ENCODE data around the gene FGD1.
"Not testable (repeated sequence)": the region's sequence is repeated elsewhere in the genome, so short reads cannot be mapped to it uniquely, and the experiment has no call there.

FGD1 gene

DNA sequence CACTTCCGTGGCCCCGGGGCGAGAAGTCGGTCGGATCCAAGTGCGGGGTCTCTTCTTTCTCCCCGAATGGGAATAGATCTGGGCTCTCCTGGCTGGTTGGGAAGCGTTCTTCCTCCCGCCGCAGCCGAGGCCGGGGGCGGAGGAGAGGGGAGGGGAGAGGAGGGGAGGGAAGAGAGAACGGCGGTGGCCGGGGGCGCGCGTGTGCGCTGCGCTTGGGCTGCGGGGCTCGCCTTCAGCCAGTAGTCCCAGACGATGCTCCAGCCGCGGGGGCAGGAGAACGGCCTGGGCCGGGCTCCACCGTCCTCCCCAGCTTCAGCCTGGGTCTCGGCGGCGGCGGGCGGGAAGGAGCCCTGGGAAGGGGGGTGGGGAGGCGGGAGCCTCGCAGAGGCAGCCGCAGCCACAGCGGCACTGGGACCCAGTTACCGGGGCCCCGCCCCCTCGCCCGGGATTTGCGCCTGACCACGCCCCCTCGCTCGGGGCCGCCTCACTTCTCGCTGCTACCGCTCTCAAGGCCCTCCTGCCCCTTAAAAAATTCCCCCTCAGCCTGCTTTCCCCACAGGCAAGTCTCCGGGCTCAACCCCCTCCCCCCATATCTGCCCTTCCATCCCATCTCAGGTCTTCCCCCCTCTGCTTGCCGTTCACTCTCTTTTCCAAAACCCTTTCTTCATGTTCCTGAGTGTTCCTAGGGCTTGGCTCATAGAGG, at the start of gene FGD1:
Gene FGD1, minus strand, starts transcription at position 421 of the 703 bp plus-strand sequence. CDS start 802 bp downstream, outside the sequence.
- peak; percentile 80 for DNase-seq (ENCODE audit: low spot score)

DNA sequence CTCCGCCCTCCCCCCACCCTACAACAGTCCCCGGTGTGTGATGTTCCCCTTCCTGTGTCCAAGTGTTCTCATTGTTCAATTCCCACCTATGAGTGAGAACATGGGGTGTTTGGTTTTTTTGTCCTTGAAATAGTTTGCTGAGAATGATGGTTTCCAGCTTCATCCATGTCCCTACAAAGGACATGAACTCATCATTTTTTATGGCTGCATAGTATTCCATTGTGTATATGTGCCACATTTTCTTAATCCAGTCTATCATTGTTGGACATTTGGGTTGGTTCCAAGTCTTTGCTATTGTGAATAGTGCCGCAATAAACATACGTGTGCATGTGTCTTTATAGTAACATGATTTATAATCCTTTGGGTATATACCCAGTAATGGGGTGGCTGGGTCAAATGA, 46.2 kb upstream of the FGD1 start:
- not testable (repeated sequence) for DNase-seq (ENCODE audit: low spot score)

DNA sequence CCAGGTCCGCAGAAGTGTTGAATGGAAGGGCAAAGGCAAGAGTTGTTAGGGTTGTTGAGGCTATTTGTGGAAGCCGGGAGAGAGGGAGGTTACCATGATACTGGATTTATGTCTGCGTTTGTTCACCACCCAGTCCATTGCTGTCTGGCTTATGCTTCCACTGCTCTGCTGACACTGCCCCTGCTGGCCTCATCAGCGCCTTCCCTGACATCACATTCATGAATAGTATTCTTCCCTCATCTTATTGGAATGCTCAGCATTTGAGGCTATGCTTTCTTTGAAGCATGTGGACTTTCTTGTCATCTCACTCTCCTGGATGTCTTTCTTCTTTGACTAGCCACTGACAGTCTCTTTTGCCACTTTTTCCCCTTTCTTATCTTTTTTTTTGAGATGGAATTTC, 44.3 kb upstream of the FGD1 start:
- DNase-seq (ENCODE audit: low spot score) = no peak

DNA sequence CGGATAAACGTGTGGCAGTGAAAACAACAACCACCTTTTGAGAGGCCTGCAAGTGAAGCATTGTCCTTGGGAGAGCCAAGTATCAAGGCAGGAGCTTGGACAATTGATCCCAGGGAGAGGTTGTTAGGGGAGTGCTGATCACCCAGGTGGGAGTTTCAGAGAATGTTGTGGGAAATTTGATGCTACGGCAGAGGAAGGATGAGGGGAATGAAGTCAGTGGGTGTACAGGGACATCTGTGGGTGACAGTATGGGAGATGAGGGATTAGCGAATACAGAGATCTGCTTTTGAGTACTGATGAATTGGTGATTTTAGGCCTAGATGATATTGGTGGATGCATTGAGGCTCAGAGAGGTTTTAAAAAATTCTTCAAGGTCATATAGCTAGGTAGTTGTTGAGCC, 38.2 kb upstream of the FGD1 start:
- DNase-seq (ENCODE audit: low spot score) = no peak

DNA sequence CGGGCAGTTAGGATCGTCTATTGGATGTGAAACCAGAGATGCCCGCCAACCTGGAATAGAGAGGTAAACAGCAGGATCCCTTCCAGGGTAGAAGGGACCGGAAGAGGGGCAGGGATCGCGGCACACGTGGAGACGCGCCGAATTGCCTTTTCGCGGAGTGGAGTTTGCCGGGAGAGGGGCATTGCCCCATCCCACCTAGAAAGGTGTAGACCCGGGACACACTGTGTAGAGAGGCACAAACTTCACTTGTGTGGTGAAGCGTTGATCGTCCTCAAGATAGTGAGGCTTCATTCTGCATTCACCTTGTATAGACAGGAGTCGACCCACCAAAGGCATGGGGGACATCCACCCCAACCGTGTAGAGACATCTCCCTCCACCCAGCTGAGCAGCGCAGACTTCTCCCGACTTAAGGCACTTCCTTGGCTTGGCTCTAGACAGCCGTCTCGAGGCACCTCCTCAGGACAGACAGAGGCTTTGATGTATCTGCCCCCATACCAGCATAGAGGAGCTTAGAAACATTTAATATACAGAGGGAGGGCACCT, 34.4 kb upstream of the FGD1 start:
- no peak for DNase-seq (ENCODE audit: low spot score)

DNA sequence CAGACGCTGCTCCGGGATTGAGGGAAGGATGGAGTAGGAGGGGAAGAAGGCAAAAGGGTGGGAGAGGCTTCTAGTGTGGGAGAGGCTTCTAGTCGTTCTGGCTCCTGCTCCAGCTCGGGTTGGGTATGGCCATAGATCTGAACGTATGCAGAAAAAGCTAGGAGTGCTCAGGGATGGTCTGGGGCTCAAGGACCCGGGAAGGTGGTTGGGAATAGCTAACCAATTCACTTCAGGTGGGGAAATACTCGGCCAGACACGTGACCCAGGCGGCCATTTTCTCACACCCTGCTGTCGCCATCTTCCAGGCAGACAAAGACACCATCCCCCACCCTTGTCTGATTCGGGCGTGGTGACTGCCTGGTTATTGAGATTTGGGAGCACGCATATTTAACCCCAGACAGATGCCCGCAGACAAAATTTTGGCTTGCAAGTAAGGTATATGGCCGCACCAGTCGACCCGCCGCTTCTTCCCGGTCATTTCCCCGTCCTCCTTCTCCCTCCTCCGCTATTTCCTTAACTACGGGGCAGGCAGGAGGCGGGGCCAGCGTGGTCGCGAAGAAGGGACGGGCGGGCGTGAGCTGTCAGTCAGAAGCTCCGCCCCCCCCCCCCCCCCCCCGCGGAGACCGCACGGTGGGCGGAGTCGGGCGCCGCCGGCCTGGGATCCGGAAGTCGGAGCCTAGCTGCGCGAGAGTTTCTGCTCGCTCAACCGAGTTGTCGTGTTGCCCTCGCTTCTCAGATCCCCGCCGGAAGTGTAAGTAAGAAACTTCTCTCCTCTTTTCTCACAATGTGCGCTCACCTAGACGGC, 33.7 kb upstream of the FGD1 start, which contains the start of gene GNL3L:
Gene GNL3L, plus strand, starts transcription at position 668 of the 805 bp plus-strand sequence. CDS start 2,348 bp downstream, outside the sequence.
- peak; percentile 91 for DNase-seq (ENCODE audit: low spot score)

DNA sequence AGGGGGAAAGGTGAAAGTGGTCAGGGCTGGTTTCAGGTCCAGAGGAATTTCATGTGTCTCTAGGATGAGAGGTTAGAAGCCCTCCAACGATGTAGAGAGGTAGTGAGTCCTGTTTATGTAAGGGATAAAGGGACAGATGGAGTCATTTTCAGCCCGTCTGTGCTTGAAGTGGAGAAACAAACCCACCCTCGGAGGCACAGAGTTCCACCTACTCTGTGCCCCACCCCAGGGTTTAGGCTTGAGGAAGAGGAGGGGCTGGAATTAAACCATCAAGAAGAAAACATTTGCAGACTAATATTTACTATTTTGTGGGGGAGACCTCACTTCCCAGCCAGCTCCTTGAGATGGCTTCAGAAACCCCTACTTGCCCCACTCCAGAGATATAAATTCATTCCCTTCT, 33.1 kb upstream of the FGD1 start:
- DNase-seq (ENCODE audit: low spot score) = no peak

DNA sequence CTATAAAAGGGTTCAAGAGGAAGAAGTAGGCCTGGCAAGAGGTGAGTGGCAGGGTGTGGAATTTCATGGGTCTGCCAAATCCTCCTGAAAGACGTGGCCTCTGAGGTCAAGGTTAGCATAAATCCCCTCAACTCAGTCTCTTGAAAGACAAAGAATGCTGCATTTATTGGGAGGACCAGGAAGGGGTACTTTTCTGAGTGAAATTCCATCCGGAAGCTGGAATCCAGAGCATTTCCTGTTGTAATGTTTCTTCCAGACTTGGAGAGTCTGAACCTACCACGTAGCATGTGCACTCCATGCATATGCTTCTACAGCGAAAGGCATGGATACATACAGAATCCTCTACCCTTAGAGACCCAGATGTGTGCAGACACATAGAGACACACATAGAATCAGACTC, 13.4 kb upstream of the FGD1 start:
- DNase-seq (ENCODE audit: low spot score) = no peak

DNA sequence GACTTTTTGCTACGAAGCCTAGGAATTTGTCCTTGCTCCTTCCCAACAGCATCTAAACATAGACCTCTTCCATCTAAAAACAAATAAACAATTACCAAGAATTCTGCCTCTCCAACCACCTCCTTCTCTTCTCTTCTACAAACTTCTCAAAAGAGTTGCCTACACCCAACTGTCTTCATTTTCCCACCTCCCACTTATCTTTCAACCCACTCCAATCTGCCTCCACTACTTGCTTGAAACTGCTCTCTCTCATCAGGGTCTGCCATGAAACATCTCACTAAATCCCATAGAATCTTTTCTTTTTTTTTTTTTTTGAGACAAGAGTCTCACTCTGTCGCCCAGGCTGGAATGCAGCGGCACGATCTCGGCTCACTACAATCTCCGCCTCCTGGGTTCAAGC, 902 bp upstream of the FGD1 start:
- no peak for DNase-seq (ENCODE audit: low spot score)

DNA sequence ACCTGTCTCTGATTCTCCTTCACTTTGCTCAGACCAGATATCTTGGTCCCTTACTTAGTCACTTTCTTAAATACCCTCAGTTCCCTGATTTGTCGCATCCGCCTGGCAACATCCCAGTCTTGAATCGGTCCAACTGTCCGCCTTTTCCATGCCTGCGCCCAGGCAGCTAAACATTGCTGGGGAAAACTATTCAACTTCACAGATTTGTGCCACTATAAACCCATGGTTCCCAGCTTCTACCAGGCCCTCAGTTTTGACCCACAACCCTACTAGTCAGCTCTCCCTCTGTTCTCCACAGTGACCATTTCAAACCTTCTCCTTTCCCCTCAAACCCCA, 451 bp upstream of the FGD1 start:
- DNase-seq (ENCODE audit: low spot score) = no peak

DNA sequence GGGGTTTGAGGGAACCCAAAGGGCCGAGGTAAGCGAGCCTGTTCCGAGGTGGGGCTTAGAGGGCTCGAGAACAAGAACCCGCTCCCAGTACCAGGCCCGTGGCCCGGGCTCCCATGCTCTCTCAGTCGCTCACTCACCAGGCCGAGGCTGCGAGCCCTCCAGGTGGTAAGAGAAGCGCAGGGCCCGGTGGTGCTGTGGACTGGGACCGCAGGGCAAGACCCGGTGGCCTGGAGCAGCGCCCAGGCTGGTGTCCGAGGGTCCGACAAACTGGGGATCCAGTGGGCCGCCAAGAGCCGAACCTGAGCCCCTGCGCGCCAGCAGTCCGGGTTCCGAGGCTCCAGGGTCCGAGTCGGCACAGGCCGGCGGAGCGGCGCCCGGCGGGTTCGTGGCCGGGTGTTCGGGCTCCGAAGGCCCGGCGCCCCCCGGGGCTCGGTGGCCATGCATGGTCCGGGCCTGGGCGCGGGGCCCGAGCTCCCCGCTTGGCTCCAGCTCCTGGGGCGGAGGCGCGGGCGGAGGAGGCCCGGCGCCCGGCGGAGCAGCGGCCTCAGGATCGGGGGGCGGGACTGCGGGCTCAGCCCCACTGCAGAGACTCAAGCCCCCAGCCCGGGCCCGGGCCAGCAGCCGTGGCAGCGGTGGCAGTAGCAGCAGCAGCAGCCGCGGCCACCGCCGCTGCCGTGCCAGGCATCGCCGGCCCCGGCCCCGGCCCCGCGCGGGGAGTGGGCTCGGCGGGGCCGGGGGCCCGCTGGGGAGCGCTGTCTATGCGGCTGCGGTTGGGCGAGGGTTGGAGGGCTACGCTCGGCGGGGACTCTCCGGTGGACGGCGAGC, 833 bp downstream of the FGD1 start:
- DNase-seq (ENCODE audit: low spot score) = peak; percentile 51

DNA sequence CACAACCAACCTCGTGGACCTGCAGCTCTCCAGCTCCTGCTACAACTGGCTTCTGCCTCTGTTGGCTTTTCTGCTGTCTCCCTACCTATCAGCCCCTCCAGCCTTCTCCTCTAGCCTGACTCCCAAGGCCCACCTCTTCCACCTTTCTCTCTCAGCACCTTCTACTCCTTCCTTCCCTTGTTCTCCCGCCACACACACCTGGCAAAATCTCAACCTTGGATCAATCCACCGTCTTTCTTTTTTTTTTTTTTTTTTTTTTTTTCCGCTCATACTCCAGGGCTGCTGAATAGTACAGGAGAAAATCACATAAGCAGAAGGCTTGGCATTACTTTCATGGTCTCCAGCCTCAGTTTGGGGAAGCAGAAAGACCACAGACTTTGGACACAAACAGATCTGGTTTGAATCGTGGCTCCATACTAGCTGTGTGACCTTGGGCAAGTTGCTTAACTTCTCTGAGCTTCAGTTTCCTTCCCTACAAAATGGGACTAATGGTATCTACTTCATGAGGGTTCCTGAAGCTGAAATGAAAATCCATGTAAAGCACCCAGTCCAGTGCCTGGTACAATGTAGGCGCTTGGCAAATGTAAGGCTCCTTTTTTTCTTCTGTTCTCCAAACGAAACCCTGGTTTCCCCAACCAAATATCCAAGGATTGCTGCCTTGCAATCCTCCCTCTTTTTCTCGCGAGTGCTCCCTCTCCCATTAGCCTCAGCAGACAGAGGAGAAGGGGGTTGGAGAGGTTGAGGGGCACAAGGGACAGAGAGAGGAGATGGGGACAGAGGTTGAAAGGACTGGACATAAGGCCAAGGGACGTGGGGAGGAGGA, 1.7 kb downstream of the FGD1 start:
- no peak for DNase-seq (ENCODE audit: low spot score)

DNA sequence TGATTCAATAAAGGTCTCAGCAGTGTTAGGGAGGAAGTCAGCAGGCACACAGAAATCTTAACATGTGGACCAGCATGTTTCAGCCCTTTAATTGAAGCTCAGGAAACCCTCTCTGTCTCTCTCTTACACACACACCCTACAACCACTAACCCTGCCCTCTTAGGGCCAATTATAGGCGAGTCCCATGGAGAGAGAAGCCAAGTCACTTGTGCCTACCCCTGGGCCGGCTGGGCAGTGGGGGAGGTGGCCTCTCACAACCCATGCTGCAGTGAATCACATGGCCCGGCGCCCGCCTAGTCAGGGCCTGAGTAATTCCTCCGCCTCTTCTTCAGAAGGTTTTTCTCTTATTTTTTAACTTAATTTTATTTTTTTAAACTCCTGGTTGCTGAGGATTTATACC, 3.7 kb downstream of the FGD1 start:
- no peak for DNase-seq (ENCODE audit: low spot score)

DNA sequence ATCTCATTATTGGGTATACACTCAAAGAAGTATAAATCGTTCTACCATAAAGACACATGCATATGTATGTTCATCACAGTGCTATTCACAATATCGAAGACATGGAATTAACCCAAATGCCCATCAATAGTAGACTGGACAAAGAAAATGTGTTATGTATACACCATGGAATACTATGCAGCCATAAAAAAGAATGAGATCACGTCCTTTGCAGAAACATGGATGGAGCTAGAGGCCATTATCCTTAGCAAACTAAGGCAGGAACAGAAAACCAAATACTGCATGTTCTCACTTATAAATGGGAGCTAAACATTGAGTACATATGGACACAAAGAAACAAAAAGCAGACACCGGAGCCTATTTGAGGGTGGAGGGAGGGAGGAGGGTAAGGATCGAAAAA, 6.2 kb downstream of the FGD1 start:
- not testable (repeated sequence) for DNase-seq (ENCODE audit: low spot score)

DNA sequence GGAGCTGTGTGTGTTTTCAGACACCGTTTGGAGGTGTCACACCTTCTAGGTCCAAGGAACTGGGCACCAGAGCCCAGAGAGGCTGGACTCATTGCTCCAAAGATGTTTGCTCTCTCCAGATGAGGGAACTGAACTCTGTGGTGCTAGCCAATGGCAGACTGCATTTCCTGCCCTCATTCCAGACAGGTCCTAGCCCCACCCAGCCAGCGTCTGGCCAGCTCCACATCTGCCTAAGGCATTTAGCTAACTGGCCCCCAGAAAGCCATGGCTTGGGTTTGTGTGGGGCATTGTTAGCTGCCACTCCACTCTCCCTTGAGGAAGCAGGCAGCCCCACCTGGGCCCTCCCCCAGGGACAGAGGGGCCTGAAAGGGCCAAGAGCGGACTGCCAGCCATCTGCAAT, 11.4 kb downstream of the FGD1 start:
- no peak for DNase-seq (ENCODE audit: low spot score)

DNA sequence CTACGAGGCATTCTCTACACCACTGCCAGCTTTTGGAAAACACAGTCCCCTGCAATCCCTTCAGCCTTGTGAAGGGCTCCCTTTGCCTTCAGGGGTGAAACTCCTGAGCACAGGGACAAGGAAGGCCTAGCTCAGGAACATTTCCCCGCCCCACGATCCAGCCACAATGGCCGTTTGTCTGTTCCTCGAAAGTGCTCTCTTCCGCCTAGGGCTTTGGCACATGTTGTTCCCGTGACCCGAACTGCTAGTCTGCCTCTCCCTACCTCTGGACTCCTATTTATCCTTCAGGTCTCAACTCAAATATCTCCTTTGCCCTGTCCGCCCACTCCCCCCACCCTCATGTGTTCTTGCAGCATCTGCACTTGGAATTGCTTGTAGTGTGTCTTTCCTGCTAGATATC, 12.1 kb downstream of the FGD1 start:
- no peak for DNase-seq (ENCODE audit: low spot score)

DNA sequence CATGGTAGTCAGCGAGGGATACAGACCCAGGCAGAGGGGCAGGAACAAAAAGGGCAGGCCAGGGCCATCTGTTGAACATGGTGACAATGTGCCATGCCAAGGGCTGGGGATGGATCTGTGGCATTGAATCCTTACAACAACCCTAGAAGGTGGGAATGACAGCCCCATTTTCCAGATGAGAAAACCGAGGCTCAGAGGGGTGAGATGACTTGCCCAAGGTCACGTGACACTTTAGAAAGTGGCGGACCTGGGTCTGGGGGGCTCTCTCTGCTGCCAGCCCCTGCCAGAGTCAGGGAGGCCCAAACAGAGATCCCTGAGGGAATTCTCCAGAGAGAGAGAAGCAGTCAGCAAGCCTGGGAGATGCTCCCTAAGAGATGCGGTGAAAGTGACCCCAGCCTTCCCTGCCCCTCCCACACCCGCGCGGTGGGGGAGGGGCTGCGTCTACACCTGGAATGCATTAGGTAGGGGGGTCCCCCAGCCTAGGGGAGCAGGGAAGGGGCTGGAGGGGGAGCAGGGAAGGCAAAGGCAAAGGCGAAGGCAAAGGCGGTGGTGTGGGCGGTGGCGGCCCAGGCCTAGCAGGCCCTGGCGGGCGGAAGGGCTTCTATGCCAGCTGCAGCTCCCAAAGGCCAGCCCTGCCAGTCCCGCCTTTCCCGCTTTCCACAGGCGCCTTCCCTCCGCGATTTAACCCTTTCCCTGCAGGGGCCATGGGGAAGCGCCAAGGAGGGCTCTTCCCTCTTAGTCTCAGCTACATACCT, 13.0 kb downstream of the FGD1 start:
- DNase-seq (ENCODE audit: low spot score) = no peak

DNA sequence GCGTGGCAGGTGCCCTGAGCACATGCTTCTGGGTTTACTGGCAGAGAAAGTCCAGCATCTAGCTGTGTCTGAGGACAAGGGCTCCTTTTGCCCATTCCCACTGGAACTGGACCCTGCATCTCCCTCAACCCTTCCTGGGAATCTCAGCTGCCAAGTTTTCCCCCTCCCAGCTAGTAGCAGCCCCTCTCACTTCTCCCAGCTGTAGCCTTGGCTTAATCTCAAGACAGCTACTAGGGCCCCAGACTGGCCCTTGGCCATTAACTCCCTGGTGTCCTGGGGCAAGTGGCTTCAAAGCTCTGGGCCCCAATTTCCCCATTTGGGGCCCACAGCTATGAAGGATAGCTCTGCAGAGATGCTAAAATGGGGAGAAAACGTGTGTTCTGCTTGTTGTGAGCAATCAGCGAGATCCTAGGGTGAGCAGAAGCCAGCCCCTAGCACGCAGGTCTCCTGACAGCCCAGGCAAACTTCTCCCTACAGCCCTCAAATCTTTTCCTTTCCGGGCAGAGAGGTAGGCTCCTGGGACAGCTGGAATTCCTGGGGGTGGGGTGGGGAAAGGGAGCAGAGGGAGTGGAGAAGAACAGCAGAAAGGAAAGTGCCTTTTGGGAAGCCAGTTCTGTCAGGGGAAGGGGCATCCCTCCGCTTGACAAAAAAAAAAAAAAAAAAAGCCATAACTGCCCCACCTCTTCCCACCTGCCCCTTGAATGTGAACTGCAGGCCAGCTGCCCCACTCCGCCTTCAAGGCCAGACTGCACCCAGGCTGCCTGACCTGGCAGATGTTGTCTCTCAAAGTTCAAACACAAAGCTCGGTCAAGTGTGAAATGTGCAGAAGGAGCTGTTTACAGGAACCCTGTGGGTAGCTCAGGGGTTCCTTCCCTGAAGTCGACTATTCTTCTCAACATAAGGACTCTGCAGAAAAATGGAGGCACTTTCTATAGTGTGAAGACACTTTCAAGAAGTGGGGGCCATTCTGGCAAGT, 16.6 kb downstream of the FGD1 start:
- DNase-seq (ENCODE audit: low spot score) = no peak

DNA sequence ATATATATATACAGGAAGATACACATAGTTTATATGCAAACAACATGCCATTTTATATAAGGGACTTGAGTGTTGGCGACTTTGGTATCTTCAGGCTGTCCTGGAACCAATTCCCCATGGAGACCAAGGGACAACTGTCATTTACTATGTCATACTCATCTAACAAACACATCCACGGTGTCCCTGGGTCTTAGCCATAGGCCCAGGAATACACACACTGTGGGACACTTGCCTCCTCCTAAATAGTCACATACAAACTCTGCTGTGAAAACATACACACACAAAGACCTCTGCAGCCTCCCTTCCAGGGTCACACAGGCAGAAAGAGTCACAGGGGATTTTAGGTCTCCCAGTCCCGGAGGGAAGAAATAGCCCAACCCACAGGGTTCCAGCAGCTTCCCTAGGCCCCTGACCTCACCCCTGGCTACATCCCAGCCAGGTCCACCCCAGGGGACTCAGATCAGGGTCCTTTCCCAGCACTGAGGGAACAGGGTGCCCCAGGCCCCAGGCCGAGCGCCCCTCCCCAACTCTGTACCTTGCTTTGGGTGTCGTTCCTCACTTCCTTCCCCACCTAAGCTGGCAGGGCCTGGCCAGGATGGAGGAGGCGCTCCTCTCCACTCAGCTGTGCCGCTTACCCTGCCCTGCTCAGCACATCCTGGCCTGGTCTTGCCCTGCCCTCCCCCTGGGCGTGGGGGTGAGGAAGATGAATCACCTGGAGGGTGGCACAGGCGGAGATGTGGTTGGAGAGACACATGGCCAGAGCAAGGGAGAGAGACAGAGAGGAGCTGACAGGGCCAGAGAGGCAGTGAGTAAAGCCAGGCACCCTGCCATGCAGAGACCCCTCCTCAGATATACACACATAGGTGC, 21.8 kb downstream of the FGD1 start:
- DNase-seq (ENCODE audit: low spot score) = no peak

Measured in ecto neural progenitor cell (in vitro differentiated cells).